ENCODE results near the gene CDA. TPM values are rescaled to one million over a fixed set of nuclear protein-coding genes. Genes with fewer than 3 reads are reported as not detected.

Gene CDA
- total and polyA plus RNA-seq, 9 of the 15 experiments (the other 6 are each of a cell fraction or from before 2014, with no cell fraction given): not detected

DNA sequence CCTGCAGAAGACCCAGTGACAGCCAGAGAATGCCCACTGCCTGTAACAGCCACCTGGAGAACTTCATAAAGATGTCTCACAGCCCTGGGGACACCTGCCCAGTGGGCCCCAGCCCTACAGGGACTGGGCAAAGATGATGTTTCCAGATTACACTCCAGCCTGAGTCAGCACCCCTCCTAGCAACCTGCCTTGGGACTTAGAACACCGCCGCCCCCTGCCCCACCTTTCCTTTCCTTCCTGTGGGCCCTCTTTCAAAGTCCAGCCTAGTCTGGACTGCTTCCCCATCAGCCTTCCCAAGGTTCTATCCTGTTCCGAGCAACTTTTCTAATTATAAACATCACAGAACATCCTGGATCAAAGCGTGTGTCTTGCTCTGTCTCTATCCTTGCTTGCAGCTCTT is 29.7 kb downstream of the CDA start:
- BruUV-seq (replicated peaks): no TSS peak
- no peak for FAIRE-seq
- in situ Hi-C loops (cut with MboI): no loop called here

DNA sequence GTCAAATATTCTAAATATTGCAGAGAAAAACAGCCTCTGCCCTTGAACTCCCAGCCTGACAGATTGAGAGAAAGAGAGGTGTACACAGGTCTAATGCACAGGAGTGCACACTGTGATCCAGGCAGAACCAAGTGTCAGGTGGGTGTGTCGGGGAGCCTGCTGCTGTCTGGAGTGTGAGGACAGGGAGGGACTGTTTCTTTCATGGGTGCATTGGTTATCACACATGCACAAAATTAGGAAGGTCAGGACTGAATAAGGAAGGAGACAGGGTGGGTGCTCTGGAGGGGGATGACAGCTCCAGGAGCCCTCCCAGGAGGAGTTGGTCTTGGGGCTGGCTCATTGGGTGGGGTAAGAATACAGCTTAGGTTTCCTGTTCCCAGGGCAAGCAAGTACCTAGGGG is 31.1 kb downstream of the CDA start:
- POLR2A ChIA-PET: interaction anchor here (1.7 kb wide), 1 partner anchor 10 kb away, joined by 4 read pairs; no protein-coding TSS in a partner anchor
- no TSS peak for BruUV-seq (replicated peaks)

More for the DNA sequence above, 29.7 kb downstream of the CDA start:
- H3K9ac ChIP-seq (ENCODE audit: insufficient read depth in 1 of 2, low read depth in 2 of 2, low read length in 2 of 2): peak overlapping the region in 1 of 2 experiments; percentile 42; a peak in 1 of 4 replicates
- peaks cover 2 to 19% of the 10 kb centered on the region in 2 experiments; a peak in 3 of 5 replicates for H3K27me3 ChIP-seq (ENCODE audit: control insufficient read depth in 2 of 2, insufficient read depth in 2 of 2, low read length in 2 of 2)
- H3K27ac ChIP-seq (ENCODE audit: extremely low read depth, low read depth, low read length): no peak overlapping the region
- intact Hi-C loops (cut with micrococcal nuclease): no loop called here
- H3K36me3 ChIP-seq (ENCODE audit: control insufficient read depth, insufficient read depth, low read length): no peaks in the 10 kb centered on the region
- TF ChIP-seq EWSR1 (IDR thresholded peaks at IDR 0.05; ENCODE audit: borderline replicate concordance, low read depth, partially characterized antibody) (no peak), CTBP1 (IDR thresholded peaks at IDR 0.05; ENCODE audit: borderline replicate concordance) (0 out of 2 replicates have a peak, but pooled peaks have one; percentile 27)
- ChIA-PET POLR2A (interaction anchor here (0.6 to 1.4 kb wide), 3 partner anchors 11 to 22 kb away, joined by 3 to 6 read pairs (median 5); no protein-coding TSS in a partner anchor), CTCF (ENCODE audit: low intra/inter-chr PET ratio) (no interaction called here)
- H2AFZ ChIP-seq (ENCODE audit: low read depth, low read length): peak overlapping the region; percentile 14; the same call in 1 of the 2 replicates
- no peaks in the 10 kb centered on the region for H3K9me3 ChIP-seq (replicated peaks; ENCODE audit: control insufficient read depth, insufficient read depth, low read depth, low read length)
- H3K4me1 ChIP-seq (replicated peaks in 1 of 2; ENCODE audit: control insufficient read depth in 2 of 2, insufficient read depth in 2 of 2, low read length in 2 of 2): peaks cover 2 to 3% of the 10 kb centered on the region in 2 experiments; a peak in 2 of 5 replicates
- H3K9me1 ChIP-seq (ENCODE audit: control insufficient read depth, insufficient read depth, low read length): no peaks in the 10 kb centered on the region
- 3% methylated on average over 4 of the region's 4 CpGs for WGBS (ENCODE audit: insufficient coverage, low coverage, missing lambda C conversion rate)
- no peak overlapping the region for H3K4me2 ChIP-seq (ENCODE audit: insufficient read depth, low read length)
- H4K20me1 ChIP-seq (replicated peaks; ENCODE audit: control insufficient read depth, insufficient read depth, low read length): no peaks in the 10 kb centered on the region
- DNase-seq (ENCODE audit: extremely low read depth in 1 of 4, low spot score in 3 of 4) (no peak), ATAC-seq (peak; percentile 40)
- no peaks in the 10 kb centered on the region for H3K79me2 ChIP-seq (ENCODE audit: control insufficient read depth, insufficient read depth, low read length)
- no peak overlapping the region for H3K4me3 ChIP-seq

More for the DNA sequence above, 31.1 kb downstream of the CDA start:
- TF ChIP-seq ZFP1 (CRISPR knock-in tag; IDR thresholded peaks at IDR 0.05): no peak
- TF ChIP-seq, protein P1, sequence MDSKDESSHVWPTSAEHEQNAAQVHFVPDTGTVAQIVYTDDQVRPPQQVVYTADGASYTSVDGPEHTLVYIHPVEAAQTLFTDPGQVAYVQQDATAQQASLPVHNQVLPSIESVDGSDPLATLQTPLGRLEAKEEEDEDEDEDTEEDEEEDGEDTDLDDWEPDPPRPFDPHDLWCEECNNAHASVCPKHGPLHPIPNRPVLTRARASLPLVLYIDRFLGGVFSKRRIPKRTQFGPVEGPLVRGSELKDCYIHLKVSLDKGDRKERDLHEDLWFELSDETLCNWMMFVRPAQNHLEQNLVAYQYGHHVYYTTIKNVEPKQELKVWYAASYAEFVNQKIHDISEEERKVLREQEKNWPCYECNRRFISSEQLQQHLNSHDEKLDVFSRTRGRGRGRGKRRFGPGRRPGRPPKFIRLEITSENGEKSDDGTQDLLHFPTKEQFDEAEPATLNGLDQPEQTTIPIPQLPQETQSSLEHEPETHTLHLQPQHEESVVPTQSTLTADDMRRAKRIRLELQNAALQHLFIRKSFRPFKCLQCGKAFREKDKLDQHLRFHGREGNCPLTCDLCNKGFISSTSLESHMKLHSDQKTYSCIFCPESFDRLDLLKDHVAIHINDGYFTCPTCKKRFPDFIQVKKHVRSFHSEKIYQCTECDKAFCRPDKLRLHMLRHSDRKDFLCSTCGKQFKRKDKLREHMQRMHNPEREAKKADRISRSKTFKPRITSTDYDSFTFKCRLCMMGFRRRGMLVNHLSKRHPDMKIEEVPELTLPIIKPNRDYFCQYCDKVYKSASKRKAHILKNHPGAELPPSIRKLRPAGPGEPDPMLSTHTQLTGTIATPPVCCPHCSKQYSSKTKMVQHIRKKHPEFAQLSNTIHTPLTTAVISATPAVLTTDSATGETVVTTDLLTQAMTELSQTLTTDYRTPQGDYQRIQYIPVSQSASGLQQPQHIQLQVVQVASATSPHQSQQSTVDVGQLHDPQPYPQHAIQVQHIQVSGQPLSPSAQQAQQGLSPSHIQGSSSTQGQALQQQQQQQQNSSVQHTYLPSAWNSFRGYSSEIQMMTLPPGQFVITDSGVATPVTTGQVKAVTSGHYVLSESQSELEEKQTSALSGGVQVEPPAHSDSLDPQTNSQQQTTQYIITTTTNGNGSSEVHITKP (IDR thresholded peaks at IDR 0.05; ENCODE audit: partially characterized antibody): peak; percentile 82
- H2AFZ ChIP-seq (ENCODE audit: low read depth, low read length): no peak overlapping the region
- no peak overlapping the region for H3K27ac ChIP-seq (ENCODE audit: extremely low read depth, low read depth, low read length)
- H3K4me1 ChIP-seq (replicated peaks in 1 of 2; ENCODE audit: control insufficient read depth in 2 of 2, insufficient read depth in 2 of 2, low read length in 2 of 2): no peaks in the 10 kb centered on the region
- CTCF ChIA-PET (ENCODE audit: low intra/inter-chr PET ratio): no interaction called here
- peak; percentile 35 for ATAC-seq
- no peaks in the 10 kb centered on the region for H3K36me3 ChIP-seq (ENCODE audit: control insufficient read depth, insufficient read depth, low read length)
- no peak overlapping the region for H3K4me3 ChIP-seq
- H3K9me1 ChIP-seq (ENCODE audit: control insufficient read depth, insufficient read depth, low read length): no peaks in the 10 kb centered on the region
- H3K79me2 ChIP-seq (ENCODE audit: control insufficient read depth, insufficient read depth, low read length): no peaks in the 10 kb centered on the region
- no peaks in the 10 kb centered on the region for H3K9me3 ChIP-seq (replicated peaks; ENCODE audit: control insufficient read depth, insufficient read depth, low read depth, low read length)
- H3K9ac ChIP-seq (ENCODE audit: insufficient read depth in 1 of 2, low read depth in 2 of 2, low read length in 2 of 2): no peak overlapping the region
- H3K4me2 ChIP-seq (ENCODE audit: insufficient read depth, low read length): no peak overlapping the region
- peaks cover 2 to 19% of the 10 kb centered on the region in 2 experiments; a peak in 3 of 5 replicates for H3K27me3 ChIP-seq (ENCODE audit: control insufficient read depth in 2 of 2, insufficient read depth in 2 of 2, low read length in 2 of 2)
- intact Hi-C loops (cut with micrococcal nuclease) (no loop called here), in situ Hi-C loops (cut with MboI) (no loop called here)
- 0% methylated on average over 1 of the region's 1 CpG for WGBS (ENCODE audit: insufficient coverage, low coverage, missing lambda C conversion rate)
- DNase-seq (ENCODE audit: extremely low read depth in 1 of 4, low spot score in 3 of 4): no peak
- H4K20me1 ChIP-seq (replicated peaks; ENCODE audit: control insufficient read depth, insufficient read depth, low read length): no peaks in the 10 kb centered on the region
- FAIRE-seq: no peak
